OCI-LY1 (cell line): ENCODE measurements around the gene AGBL1.

Experiments used
- H2AFZ ChIP-seq: fragments of 200-600 bp; sonication (generic), shearing (Covaris generic); 2 replicates; pipeline ENCODE4 v1.6.0; 2014; ENCODE audit warnings: antibody characterized with exemption, mild to moderate bottlenecking, low read length
- H3F3A ChIP-seq: fragments of 200-600 bp; sonication (generic), shearing (Covaris generic); 2 replicates; pipeline ENCODE4 v1.6.0; 2014; ENCODE audit warnings: mild to moderate bottlenecking, antibody characterized with exemption, low read length, moderate library complexity; ENCODE audit not compliant: insufficient read depth
- H3K27ac ChIP-seq: fragments of 200-600 bp; sonication (generic); 2 replicates; pipeline ENCODE4 v1.5.1; 2014; ENCODE audit warnings: low read length, mixed run types, mild to moderate bottlenecking, low read depth; ENCODE audit not compliant: poor library complexity, severe bottlenecking
- H3K27me3 ChIP-seq: fragments of 200-600 bp; sonication (generic); 2 replicates; pipeline ENCODE4 v1.6.0; 2014; ENCODE audit warnings: antibody characterized with exemption, mild to moderate bottlenecking, low read length, moderate library complexity; ENCODE audit not compliant: insufficient read depth
- H3K36me3 ChIP-seq: fragments of 200-600 bp; sonication (generic); 2 replicates; pipeline ENCODE4 v1.6.1; 2014; ENCODE audit warnings: mild to moderate bottlenecking, antibody characterized with exemption, low read length, moderate library complexity, mixed read lengths; ENCODE audit not compliant: insufficient read depth
- H3K4me1 ChIP-seq: fragments of 200-600 bp; sonication (generic); 2 replicates; pipeline ENCODE4 v1.5.1; 2014; ENCODE audit warnings: mild to moderate bottlenecking, low read length, moderate library complexity; ENCODE audit not compliant: insufficient read depth, severe bottlenecking
- H3K4me2 ChIP-seq: fragments of 200-600 bp; sonication (generic), shearing (Covaris generic); 2 replicates; pipeline ENCODE4 v1.6.1; 2014; ENCODE audit warnings: low read length
- H3K4me3 ChIP-seq: fragments of 200-600 bp; sonication (generic); 2 replicates; pipeline ENCODE4 v1.5.1; 2014; ENCODE audit warnings: low read length, low read depth, mild to moderate bottlenecking, mixed read lengths; ENCODE audit not compliant: poor library complexity, severe bottlenecking
- H3K79me2 ChIP-seq: fragments of 200-600 bp; shearing (Covaris generic); 2 replicates; pipeline ENCODE4 v1.6.1; 2016; ENCODE audit warnings: mixed run types, low read length, mixed read lengths; ENCODE audit not compliant: insufficient read depth
- H3K9ac ChIP-seq: fragments of 200-600 bp; sonication (generic), shearing (Covaris generic); 2 replicates; pipeline ENCODE4 v1.6.1; 2014; ENCODE audit warnings: mild to moderate bottlenecking, low read length, mixed read lengths
- H3K9me2 ChIP-seq: fragments of 200-600 bp; sonication (generic), shearing (Covaris generic); 2 replicates; pipeline ENCODE4 v1.6.1; 2014; ENCODE audit warnings: low read depth, mild to moderate bottlenecking, low read length, mixed read lengths
- H3K9me3 ChIP-seq: fragments of 200-600 bp; shearing (Covaris generic); 2 replicates; pipeline ENCODE4 v1.6.1; 2014; ENCODE audit warnings: low read length, mixed read lengths
- H4K20me1 ChIP-seq: fragments of 200-600 bp; sonication (generic), shearing (Covaris generic); 2 replicates; pipeline ENCODE4 v1.6.0; 2016; ENCODE audit warnings: mild to moderate bottlenecking, low read length; ENCODE audit not compliant: insufficient read depth
- CTCF ChIP-seq: fragments of 200-600 bp; sonication (generic), shearing (Covaris generic); IDR thresholded peaks from 2 replicates; pipeline ENCODE4 v1.5.1; 2017; ENCODE audit warnings: mild to moderate bottlenecking, antibody characterized with exemption, low read length, moderate library complexity, mixed read lengths
- EZH2 ChIP-seq: fragments of 200-600 bp; sonication (generic), shearing (Covaris generic); IDR thresholded peaks from 2 replicates; pipeline ENCODE4 v1.8.0; 2017; ENCODE audit warnings: borderline replicate concordance, mixed run types, mild to moderate bottlenecking, antibody characterized with exemption, low read length, moderate library complexity, mixed read lengths

AGBL1 gene

GRCh38 chr15:86772369-86773059 lies 692.8 kb downstream of the AGBL1 start:
- H3K36me3 ChIP-seq, result no peaks in the 10 kb centered on the region
- no peak overlapping the region for H2AFZ ChIP-seq
- H3K27ac ChIP-seq, result no peak overlapping the region
- no peaks in the 10 kb centered on the region for H3K9me3 ChIP-seq
- H3K79me2 ChIP-seq, result no peaks in the 10 kb centered on the region
- no peak overlapping the region for H3K9ac ChIP-seq
- no peaks in the 10 kb centered on the region for H3K4me1 ChIP-seq
- H3F3A ChIP-seq, result no peaks in the 10 kb centered on the region
- no peaks in the 10 kb centered on the region for H3K9me2 ChIP-seq
- H3K27me3 ChIP-seq, result no peaks in the 10 kb centered on the region
- no peaks in the 10 kb centered on the region for H4K20me1 ChIP-seq
- no peak overlapping the region for H3K4me2 ChIP-seq
- no peak overlapping the region for H3K4me3 ChIP-seq
- TF ChIP-seq EZH2 (no peak), CTCF (no peak)

GRCh38 chr15:86773736-86774135 lies 694.1 kb downstream of the AGBL1 start:
- Histone ChIP-seq H3K9me3 (no peaks in the 10 kb centered on the region), H3K9me2 (no peaks in the 10 kb centered on the region), H3F3A (no peaks in the 10 kb centered on the region), H3K79me2 (no peaks in the 10 kb centered on the region), H3K9ac (no peak overlapping the region), H3K27ac (no peak overlapping the region), H3K4me2 (no peak overlapping the region), H4K20me1 (no peaks in the 10 kb centered on the region), H3K36me3 (no peaks in the 10 kb centered on the region), H3K27me3 (no peaks in the 10 kb centered on the region), H2AFZ (no peak overlapping the region), H3K4me3 (no peak overlapping the region), H3K4me1 (no peaks in the 10 kb centered on the region)
- TF ChIP-seq EZH2 (no peak), CTCF (no peak)

GRCh38 chr15:86776145-86776544 lies 696.5 kb downstream of the AGBL1 start:
- Histone ChIP-seq H3K9ac (no peak overlapping the region), H3F3A (no peaks in the 10 kb centered on the region), H2AFZ (no peak overlapping the region), H3K27me3 (no peaks in the 10 kb centered on the region), H3K4me3 (no peak overlapping the region), H3K27ac (no peak overlapping the region), H3K36me3 (no peaks in the 10 kb centered on the region), H4K20me1 (no peaks in the 10 kb centered on the region), H3K4me1 (no peaks in the 10 kb centered on the region), H3K9me3 (no peaks in the 10 kb centered on the region), H3K79me2 (no peaks in the 10 kb centered on the region), H3K9me2 (no peaks in the 10 kb centered on the region), H3K4me2 (no peak overlapping the region)
- TF ChIP-seq CTCF, result no peak
- no peak for TF ChIP-seq EZH2
